Keratinocyte (primary cell): ENCODE data around the gene S100A4.

ENCODE experiments used
- CTCF ChIP-seq, 3 experiments: IDR thresholded peaks in 1 of 3; conservative IDR thresholded peaks in 1 of 3; optimal IDR thresholded peaks in 1 of 3; 2 replicates in 2 of 3; 3 replicates in 1 of 3; pipeline versions ENCODE3 to v1.5.1; 2011; ENCODE audit warnings: low read length in 3 of 3, mild to moderate bottlenecking in 3 of 3, moderate library complexity in 2 of 3, control low read depth in 1 of 3, inconsistent platforms in 1 of 3; ENCODE audit not compliant: insufficient read depth in 2 of 3; ENCODE audit errors: extremely low read depth in 1 of 3
- EZH2 ChIP-seq: IDR thresholded peaks from one replicate; pipeline ENCODE4 v1.6.1; 2012; ENCODE audit warnings: inconsistent platforms, mild to moderate bottlenecking, low read length, moderate library complexity

GRCh38 chr1:153587314-153587713, 41.7 kb upstream of the S100A4 start:
- no peak for TF ChIP-seq EZH2
- TF ChIP-seq CTCF (optimal IDR thresholded peaks at IDR 0.05 in 1 of 3, IDR thresholded peaks at IDR 0.05 in 1 of 3, conservative IDR thresholded peaks at IDR 0.05 in 1 of 3; ENCODE audit: extremely low read depth in 1 of 3, insufficient read depth in 2 of 3, low read length in 3 of 3) = no peak
